NCI-H1694 (cell line): ENCODE results near the gene TULP4.

Source experiments
- DNase-seq: peaks from one replicate; lab custom pipeline; 2025; lab: John Stamatoyannopoulos, UW

Gene TULP4, protein sequence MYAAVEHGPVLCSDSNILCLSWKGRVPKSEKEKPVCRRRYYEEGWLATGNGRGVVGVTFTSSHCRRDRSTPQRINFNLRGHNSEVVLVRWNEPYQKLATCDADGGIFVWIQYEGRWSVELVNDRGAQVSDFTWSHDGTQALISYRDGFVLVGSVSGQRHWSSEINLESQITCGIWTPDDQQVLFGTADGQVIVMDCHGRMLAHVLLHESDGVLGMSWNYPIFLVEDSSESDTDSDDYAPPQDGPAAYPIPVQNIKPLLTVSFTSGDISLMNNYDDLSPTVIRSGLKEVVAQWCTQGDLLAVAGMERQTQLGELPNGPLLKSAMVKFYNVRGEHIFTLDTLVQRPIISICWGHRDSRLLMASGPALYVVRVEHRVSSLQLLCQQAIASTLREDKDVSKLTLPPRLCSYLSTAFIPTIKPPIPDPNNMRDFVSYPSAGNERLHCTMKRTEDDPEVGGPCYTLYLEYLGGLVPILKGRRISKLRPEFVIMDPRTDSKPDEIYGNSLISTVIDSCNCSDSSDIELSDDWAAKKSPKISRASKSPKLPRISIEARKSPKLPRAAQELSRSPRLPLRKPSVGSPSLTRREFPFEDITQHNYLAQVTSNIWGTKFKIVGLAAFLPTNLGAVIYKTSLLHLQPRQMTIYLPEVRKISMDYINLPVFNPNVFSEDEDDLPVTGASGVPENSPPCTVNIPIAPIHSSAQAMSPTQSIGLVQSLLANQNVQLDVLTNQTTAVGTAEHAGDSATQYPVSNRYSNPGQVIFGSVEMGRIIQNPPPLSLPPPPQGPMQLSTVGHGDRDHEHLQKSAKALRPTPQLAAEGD (N-terminal part only)

DNA sequence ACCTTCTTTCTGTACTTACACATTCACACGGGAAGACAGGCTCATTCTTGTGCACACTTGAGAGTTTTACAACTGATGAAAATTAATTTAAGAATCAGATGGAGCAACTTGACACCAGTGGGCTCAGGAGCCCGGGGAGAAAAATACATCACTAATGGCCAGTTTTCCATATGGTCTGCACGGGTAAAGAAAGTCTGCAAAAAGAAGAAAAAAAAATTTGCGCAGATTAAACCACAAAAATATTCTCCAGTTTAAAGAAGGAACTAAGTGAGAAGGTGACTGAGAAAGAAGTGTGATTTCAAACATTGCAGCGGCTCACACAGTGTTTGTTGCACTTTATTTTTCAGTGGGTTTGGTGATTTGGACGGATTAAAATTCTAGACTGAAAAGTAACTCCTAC lies at the start of gene TULP4:
Gene TULP4 (plus strand): TSS at position 301 of the 400 bp plus-strand sequence. CDS start 1,552 bp downstream, outside the sequence.
- no peak for DNase-seq

DNA sequence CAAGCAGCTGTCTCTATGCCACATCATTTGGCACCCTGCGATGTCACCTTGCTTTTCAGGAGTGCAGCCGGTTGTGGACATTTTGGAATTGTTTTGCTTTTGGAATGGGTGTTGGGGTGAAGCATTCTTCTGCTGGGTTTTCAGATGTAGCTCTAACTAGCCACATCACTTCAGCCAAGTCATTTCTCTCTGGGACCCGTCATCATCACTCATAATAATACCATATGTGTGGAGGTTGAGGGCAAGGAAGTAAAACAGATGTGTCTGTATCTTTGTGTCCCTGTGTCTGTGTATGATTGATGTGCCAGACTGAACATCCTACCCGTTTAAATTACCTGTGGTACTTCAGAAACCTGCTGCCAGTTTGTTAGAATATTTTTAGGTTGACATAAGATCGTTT lies 49.5 kb upstream of the TULP4 start:
- no peak for DNase-seq

DNA sequence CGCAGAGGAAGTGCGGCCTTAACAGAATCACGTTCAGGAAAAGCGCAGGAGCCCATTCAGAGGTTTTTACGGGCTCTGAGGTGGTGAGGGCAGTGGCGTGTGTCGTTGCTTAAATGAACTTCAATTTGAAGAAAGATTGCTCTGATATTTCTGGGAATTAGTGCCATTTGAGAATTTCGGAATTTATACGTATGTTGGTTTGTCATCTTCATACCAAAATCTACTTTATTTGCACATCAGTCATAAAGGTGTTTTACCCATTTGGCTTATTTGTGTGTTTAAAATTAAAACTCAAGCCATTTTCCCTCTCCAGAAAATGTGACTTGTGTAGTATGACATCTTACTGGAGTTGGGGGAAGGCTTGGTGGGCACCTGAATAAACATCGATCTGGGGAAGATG lies 48.1 kb upstream of the TULP4 start:
- DNase-seq: no peak

DNA sequence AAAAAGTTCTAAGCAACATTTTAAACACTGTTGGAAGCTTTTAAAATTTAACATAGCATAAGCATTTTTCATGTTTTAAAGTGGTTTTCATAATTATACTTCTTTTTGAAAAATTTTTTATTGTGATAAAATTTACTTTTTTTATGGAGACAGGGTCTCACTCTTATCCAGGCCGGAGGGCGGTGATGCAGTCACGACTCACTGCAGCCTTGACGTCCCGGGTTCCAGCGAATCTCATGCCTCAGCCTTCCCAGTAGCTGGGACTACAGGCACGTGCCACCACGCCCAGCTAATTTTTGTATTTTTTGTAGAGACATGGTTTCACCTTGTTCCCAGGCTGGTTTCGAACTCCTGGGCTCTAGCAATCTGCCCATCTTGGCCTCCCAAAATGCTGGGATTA lies 46.1 kb upstream of the TULP4 start:
- DNase-seq: no peak

DNA sequence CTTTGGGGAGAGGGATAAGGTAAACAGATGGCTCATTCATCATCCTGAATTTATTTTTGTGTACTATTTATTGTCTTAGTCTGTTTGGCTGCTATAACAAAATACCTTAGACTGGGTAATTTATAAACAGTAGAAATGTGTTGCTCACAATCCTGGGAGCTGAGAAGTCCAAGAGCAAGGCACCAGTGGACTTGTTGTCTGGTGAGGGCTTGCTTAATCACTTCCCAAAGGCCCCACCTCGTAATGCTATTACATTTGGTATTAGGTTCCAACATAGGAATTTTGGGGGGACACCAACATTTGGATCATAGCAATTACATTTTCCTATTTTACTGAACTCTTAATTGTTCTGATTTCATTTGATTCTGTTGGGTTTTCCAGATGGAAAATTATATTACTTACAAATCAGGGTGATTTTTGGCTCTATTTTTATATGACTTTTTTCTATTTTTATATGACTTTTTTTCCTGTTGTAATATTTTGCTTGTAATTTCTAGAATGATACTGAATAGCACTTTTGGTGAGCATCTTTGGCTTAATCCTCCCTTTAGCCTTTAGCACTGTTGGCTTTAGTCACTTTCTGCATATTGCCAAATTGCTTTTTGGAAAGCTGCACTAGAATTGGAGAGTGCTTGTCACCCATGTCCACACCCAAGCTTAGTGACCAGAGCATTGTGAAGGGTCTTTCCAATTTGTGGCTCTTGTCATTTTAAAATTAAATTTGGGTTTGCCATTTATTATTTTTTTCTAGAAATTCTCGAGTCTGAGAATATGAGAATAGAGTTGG lies 43.7 kb upstream of the TULP4 start:
- DNase-seq: no peak

DNA sequence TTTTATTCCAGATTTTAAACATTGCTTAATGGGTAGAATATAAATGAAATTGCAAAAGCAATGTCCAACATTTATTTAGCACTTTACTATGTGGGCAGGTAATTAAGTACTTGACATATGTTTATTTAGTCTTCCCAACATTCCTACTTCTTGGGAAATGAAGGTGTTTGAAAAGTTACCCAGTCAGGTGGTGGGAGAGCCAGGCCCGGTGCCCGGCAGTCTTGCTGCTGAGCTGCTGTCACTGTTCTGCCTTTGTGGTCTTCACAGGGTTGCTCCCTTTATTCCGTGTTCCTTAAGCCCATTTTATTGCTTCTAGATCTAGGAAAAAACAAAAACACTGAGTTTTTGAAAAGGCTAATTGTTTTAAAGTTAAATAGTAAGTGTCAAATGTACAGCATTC lies 42.6 kb upstream of the TULP4 start:
- DNase-seq: no peak

DNA sequence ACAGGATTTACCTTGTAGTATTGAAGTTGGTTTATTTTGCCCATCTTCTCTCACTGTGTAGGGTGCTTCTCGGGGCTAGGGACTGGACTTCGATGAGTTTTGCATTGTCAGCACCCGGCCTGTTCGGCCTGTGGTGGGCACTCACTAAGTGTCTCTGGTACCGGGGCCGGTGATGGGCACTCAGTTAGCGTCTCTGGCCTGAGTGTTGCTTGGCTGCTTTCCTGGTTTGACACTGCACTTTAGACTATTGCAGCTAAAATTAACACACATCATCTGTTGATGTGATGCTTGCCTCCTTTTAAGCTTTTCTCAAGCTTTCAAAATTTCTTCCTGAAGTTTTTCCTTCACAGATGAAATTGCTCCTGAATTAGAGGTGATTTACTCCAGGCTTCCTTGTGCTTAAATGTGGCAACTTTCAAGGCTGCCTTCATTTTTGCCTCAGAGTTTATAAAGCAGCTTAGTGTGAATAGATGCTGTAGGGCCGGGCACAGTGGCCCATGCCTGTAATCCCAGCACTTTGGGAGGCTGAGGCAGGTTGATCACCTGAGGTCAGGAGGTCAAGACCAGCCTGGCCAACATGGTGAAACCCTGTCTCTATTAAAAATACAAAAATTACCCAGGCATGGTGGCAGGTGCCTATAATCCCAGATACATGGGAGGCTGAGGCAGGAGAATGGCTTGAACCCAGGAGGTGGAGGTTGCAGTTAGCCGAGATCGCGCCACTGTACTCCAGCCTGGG lies 41.7 kb upstream of the TULP4 start:
- DNase-seq: no peak

DNA sequence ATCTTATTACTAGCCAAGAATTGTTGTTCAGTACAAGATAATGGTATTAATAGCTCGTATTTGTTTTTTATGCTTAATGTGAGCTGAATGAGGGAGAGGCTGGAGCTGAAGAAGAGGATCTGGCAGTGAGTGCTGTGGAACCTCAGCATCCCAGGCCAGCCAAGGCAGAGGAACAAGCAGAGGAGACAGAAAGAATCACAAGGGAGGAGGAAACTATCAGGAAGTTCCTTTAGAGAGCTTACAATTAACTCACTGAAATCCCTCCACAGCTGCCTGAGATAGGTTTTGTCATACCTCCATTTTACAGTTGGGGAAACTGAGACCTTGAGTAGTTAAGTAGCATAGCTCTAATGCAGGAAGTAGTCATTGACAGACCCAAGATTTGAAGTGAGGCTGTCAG lies 39.9 kb upstream of the TULP4 start:
- DNase-seq: no peak

DNA sequence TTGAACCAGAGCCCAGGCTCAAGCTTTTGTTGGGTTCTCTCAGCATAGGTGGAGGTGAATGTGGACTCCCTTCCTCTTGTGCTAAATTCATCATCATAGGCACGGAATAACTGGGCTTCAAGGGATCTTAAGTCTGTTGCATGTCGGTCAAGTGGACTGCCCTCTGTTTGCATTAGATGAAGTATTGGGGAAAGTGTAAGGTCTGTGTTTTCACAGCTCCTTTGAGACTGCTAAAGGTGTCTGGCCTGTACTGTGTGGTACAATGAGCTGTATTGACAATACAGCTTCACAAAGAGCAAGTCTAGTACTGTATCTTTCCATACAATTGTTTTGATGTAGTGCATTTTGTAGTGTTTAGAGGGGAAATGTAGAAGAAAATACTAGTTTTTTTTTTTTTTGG lies 34.3 kb upstream of the TULP4 start:
- DNase-seq: no peak

DNA sequence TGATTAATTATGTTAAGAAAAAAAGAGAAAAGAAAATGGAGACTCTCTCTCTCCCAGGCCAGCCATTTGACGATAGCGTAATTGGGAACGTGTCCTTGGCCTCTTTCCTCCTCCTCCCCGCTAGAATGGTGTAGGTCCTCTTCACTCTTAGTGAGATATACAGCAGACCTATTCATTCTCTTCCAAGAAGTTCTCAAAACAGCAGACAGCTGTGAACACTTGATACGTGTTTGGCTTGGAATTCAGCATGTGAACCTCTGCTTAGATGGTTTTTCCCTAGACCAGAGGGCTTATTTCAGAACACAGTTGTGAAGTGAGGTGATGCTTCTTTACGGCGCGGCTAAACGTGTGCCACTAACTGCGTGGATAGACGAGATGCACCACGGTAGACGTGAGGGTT lies 32.6 kb upstream of the TULP4 start:
- DNase-seq: no peak

DNA sequence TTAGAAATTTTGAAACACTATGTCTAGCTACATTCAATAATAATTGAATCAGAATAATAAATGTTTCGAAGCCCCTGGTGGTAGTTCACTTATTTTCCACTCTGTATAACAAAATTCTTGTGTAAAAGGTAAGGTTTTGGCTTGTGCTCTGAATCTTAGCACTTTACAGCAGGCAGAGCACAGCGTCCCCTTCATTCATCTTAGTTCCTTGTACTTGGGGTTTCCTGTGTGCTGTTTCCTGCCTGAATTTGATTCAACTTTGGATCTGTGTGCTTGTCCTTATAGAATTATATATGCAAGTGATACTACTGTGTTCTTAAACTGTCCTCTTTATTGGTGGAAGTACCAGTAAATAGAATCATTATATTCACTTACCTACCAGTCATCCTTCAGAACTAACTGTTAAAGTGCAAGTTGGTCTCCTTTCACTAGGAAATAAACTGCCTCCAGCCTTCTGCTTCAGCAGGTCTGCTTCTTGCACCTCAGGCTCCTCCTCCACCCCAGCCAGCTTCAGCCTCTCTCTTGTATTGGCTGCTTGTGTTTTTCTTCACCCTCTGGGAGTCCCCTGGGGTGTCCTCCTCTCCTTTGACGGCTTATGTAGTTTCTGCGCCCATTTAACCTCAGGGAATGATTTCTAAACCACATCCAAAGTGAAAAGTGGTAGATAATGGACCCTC lies 28.8 kb upstream of the TULP4 start:
- no peak for DNase-seq

DNA sequence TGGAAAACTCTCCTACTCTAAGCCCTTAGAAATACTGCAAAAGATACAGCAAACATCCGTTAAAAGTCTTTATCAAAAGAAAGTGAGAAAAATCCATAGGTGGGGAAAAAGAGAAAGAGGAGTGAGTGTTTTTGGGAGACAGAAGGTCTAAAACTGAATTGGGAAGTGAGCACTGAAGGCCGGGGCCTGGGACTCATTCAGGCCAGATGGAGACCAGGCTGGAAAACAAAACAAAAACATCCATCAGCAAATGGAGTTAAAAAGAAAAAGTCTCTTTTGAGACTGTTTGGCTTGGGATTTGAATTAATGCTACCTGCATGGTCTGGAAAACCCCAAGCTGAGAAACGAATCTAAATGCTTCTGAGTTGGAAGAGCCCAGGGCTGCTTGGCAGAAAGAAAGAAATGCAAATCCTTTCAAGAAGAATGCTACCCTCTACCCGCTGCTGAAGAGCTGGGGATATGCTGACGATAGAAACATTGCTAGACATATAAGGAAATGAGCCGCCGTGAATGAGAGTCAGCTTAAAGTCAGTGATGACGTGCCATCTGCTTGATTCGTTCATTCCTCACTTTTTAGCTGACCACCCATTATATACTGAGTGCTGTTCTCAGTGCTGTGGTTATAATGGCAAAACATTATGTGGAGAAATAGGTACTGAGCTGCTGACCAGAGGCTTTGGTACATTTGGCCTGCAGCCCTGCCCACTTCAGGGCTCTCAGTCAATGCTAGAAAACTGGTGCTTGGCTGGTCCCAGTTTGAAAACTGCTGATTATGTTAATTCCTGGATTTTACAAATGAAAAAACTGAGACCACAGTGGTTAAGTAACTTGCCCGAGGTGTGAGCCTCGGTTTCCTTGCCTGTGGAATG lies 28.0 kb upstream of the TULP4 start:
- no peak for DNase-seq

DNA sequence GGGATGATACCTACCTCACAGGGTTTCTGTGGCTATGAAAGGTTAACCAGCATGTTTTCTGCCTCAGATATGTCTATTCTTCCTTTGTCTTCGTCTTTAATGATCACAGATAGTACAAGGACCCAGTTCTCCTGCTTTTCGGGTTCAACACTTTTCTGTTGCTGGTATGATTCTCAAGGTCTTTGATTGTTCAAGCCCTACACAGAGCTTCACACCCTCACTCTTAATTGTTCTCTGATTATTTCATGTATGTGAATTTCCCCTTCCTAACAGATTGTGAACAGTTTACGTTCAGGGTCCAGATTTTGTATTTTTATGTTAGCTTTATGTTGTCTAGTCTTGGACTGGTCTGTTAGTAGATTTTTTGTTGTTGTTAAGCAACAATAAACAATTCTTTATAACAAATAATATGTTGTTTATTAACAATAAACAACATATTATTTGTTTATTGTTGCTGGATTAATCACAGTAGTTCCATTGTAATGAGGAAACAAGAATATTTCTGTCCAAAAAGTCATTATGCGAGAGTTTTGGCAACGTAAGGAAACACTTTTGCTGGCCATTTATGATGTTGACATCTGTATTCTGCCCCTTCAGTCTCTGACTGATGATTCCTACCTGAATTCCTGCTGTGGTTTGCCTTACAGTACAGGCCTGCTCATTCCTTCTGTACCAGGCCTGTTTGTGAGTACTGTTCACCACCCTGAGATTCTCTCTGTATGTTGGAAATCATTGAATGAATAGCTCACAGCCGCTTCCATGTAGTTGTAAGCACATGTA lies 27.2 kb upstream of the TULP4 start:
- no peak for DNase-seq

DNA sequence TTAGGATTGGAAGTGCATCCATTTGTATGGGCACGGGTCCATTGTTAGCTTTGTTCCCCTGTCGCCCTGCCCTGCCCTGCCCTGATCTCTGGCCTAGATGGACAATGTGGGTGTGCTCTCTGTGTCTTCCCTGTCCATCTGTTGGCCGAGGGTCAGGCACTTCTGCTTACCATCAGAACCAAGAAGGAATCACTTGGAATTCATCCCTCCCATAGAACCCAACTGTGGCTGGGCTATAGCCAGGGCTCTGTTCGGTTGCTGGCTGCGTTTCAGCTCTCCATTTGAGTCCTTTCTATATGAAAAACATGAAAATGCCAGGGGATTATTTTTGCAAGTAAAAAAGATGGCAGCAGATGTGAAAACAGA lies 26.6 kb upstream of the TULP4 start:
- no peak for DNase-seq

DNA sequence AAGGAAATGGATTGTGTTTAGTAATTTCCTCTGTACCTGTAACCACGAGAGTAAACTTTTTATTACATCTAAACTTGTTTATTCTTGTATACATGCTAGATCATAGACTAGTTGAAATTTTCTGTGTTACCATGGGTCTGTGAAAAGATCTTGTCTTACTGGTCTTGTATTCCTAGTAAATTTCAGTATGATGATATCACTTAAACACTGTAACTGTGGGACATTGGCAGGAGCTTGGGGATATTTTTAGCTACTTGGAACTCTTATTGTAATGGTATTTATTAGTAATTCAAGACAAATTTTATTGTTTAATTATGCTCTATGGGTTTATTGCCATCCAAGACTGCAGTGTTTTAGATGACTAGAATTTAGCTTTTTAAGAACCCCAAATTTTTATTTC lies 25.9 kb upstream of the TULP4 start:
- DNase-seq: no peak

DNA sequence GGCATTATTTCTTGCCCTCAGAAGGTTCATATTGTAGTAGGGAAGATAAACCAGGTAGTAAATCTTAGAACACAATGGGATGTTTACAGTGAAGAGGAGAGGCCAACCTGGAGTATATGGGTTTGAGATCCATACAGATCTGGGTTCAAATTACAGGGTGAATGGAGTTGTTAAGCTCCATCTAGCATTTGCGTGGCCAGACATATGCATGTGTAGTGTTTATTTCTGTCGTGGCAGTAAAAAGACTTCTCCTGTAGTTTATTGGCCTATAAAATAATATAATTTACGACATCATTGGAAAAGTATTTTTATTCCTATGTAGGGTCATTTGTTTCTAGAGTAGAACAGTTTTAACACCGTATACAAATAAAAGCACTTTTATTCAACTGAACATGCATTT lies 25.2 kb upstream of the TULP4 start:
- no peak for DNase-seq

DNA sequence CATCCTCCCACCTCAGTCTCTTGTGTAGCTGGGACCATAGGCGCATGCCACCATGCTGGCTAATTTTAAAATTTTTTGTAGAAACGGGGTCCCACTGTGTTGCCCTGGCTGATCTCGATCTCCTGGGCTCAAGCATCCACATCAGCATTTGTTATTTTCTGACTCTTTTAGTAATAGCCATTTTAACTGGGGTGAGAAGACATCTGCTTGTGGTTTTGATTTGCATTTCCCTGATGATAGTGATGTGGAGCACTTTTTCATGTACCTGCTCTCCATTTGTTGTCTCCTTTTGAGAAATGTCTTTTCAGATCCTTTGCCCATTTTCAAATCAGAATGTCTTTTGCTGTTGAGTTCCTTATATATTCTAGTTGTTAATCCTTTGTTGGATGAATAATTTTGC lies 22.2 kb upstream of the TULP4 start:
- no peak for DNase-seq

DNA sequence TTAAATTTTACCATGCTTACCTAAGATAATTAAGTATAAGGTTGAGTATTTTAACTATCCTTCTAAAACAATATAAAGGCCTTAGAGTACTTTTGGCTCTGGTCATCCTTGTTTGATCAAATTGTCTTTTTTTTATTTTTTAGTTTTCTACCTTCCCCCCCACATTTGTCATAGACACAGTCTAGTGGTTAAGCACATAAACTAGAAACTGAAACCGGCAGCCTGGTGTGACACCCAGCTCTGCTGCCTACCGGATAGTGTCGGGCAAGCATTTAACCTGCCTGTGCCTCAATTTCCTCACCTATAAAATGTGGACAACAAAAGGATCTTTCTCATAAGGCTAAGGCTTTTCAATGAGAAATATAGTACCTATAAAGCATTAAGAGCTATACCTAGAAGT lies 21.6 kb upstream of the TULP4 start:
- DNase-seq: no peak

DNA sequence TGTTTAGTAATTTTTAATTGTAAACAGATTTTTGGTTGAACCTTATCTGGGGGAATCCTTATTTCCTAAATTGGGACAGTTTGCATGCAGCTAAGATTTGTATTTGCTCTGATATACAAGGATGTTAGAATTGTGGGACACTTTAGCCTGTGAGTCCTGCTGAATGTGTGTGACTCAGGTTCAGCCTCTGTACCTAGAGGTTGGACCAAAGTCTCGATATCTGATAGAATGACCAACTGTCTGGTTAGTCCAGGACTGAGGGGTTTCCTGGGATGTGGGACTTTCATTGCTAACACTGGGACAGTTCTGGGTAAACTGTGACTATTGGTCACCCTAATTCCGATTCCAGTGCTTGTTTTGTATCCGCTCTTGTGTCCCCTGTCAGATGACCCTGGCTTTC lies 20.2 kb upstream of the TULP4 start:
- DNase-seq: no peak

DNA sequence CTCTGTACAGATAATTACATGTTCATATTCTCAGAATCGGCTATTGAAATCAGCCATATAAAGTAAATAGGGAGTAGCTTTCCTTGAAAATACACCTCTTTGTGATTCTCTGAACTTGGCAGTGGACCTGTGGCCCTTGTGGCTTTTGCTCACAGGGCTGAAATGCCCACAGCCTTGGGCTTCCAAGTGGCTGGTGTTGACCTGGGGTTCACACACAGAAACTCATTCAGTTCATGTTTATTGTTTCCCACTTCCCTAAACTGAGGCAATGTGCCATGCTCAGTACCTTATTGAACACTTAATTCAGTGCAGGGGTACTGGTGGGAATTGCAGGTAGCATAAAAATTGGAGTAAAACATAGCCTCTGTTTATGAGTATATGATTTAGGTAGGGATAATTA lies 19.1 kb upstream of the TULP4 start:
- DNase-seq: no peak
